ENCODE measurements around the gene PPP3CA.

- TF ChIP-seq CTCF (IDR thresholded peaks at IDR 0.05) (no peak), POLR2A (IDR thresholded peaks at IDR 0.05) (no peak)
These were observed 276.1 kb downstream of the PPP3CA start for GRCh38 chr4:101071241-101071640.

Data from Peyer's patch (tissue), 4 donors.